A673 (cell line): ENCODE results near the gene WFS1. TPM values are rescaled to one million over a fixed set of nuclear protein-coding genes. Genes with fewer than 3 reads are reported as not detected.

Experiments used
- BruUV-seq: library from RNA; stranded (reverse); fragments of 400-500 nt; replicated peaks from 2 replicates; lab custom pipeline; 2021; lab: Mats Ljungman, UMichigan
- CTCF ChIA-PET: fragments of 300-600 bp; sonication (Branson Sonifier 250); formaldehyde crosslinking; loops from one replicate; lab custom pipeline; 2022; ENCODE audit warnings: antibody characterized with exemption; lab: Charles Lee
- POLR2A ChIA-PET: fragments of 300-600 bp; sonication (Branson Sonifier 250); formaldehyde crosslinking; loops from one replicate; lab custom pipeline; 2022; ENCODE audit warnings: antibody characterized with exemption; ENCODE audit not compliant: low non-redundant PET; lab: Charles Lee
- DNase-seq: peaks from one replicate; pipeline ENCODE4 v3.0.0-alpha.2; 2015; ENCODE audit warnings: low spot score
- H3K27ac ChIP-seq: fragments of 200-600 bp; sonication (generic); 2 replicates; pipeline ENCODE4 v1.5.1; 2016; ENCODE audit warnings: mixed run types, low read depth, mild to moderate bottlenecking, mixed read lengths, antibody characterized with exemption, low read length; ENCODE audit not compliant: poor library complexity, severe bottlenecking
- H3K27me3 ChIP-seq: fragments of 200-600 bp; sonication (generic); replicated peaks from 2 replicates; pipeline ENCODE4 v1.6.1; 2017; ENCODE audit warnings: mixed run types, low read depth, mild to moderate bottlenecking, mixed read lengths, antibody characterized with exemption, low read length; ENCODE audit not compliant: insufficient read depth, poor library complexity
- H3K36me3 ChIP-seq: fragments of 200-600 bp; sonication (generic); 2 replicates; pipeline ENCODE4 v1.6.1; 2016; ENCODE audit warnings: mixed run types, mild to moderate bottlenecking, mixed read lengths, antibody characterized with exemption, low read length; ENCODE audit not compliant: insufficient read depth, poor library complexity, severe bottlenecking
- H3K4me1 ChIP-seq: fragments of 200-600 bp; sonication (generic); 2 replicates; pipeline ENCODE4 v1.6.1; 2017; ENCODE audit warnings: mixed run types, mild to moderate bottlenecking, mixed read lengths, antibody characterized with exemption, low read length; ENCODE audit not compliant: insufficient read depth, poor library complexity, severe bottlenecking
- H3K4me3 ChIP-seq: fragments of 200-600 bp; sonication (generic); 2 replicates; pipeline ENCODE4 v1.5.1; 2016; ENCODE audit warnings: low read depth, mixed run types, mild to moderate bottlenecking, mixed read lengths, low read length; ENCODE audit not compliant: poor library complexity, severe bottlenecking
- H3K9me3 ChIP-seq: fragments of 200-600 bp; sonication (generic); 2 replicates; pipeline ENCODE4 v1.6.1; 2016; ENCODE audit warnings: mixed run types, low read depth, mild to moderate bottlenecking, mixed read lengths, antibody characterized with exemption, low read length; ENCODE audit not compliant: poor library complexity, severe bottlenecking
- EZH2 ChIP-seq: fragments of 200-600 bp; sonication (generic); IDR thresholded peaks from 2 replicates; pipeline ENCODE4 v1.6.1; 2017; ENCODE audit warnings: borderline replicate concordance, low read depth, mild to moderate bottlenecking, mixed read lengths, antibody characterized with exemption, low read length; ENCODE audit not compliant: poor library complexity, severe bottlenecking
- intact Hi-C: fragments of 100-400 bp; cut with micrococcal nuclease; formaldehyde crosslinking; loops from one replicate; pipeline ENCODE4 v1.10.0; 2022; ENCODE audit not compliant: unreplicated experiment
- total RNA-seq: library from RNA; stranded (reverse); gene quantifications from 2 replicates; pipeline ENCODE4 v1.2.3, GENCODE V29; 2021
- TF ChIP-seq, protein P1 (sequence below): fragments of 300-800, 200-600 bp; sonication (generic); conservative IDR thresholded peaks from 2 replicates; pipeline ENCODE4 v1.5.1; 2017; ENCODE audit warnings: low read depth, mild to moderate bottlenecking, antibody characterized with exemption, low read length, moderate library complexity, mixed read lengths

WFS1 gene
- total RNA-seq, 1 experiment from 2014 or later: 14.0 TPM

DNA sequence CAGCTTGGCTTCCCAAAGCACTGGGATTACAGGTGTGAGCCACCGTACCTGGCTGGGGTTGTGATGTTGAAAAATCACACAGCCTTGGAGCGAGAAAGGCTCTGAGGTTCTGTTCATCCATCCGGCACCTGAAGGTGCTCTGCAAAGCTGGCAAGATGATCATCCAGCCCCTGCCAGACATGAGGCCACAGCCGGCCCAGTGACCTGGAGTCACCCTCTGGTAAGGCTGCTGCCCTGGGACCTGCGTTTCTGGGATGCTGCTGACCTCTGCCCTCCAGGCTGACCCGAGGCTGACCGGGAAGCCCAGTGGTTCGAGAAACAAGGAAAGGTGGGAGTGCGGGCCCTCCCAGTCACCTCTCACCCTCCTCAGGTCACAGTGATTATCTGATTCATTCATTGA lies 13.5 kb upstream of the WFS1 start:
- Histone ChIP-seq H3K27me3 (peaks cover 4% of the 10 kb centered on the region), H3K4me3 (no peak overlapping the region), H3K4me1 (no peaks in the 10 kb centered on the region), H3K9me3 (no peaks in the 10 kb centered on the region), H3K27ac (no peak overlapping the region), H3K36me3 (no peaks in the 10 kb centered on the region)
- ChIA-PET CTCF (no interaction called here), POLR2A (no interaction called here)
- TF ChIP-seq, protein P1, sequence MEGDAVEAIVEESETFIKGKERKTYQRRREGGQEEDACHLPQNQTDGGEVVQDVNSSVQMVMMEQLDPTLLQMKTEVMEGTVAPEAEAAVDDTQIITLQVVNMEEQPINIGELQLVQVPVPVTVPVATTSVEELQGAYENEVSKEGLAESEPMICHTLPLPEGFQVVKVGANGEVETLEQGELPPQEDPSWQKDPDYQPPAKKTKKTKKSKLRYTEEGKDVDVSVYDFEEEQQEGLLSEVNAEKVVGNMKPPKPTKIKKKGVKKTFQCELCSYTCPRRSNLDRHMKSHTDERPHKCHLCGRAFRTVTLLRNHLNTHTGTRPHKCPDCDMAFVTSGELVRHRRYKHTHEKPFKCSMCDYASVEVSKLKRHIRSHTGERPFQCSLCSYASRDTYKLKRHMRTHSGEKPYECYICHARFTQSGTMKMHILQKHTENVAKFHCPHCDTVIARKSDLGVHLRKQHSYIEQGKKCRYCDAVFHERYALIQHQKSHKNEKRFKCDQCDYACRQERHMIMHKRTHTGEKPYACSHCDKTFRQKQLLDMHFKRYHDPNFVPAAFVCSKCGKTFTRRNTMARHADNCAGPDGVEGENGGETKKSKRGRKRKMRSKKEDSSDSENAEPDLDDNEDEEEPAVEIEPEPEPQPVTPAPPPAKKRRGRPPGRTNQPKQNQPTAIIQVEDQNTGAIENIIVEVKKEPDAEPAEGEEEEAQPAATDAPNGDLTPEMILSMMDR: no peak
- no peak for TF ChIP-seq EZH2
- no TSS peak for BruUV-seq
- intact Hi-C loops: no loop called here
- no peak for DNase-seq

GRCh38 chr4:6257247-6258025 lies 12.2 kb upstream of the WFS1 start:
- no peak for TF ChIP-seq EZH2
- TF ChIP-seq, protein P1: no peak
- no peaks in the 10 kb centered on the region for H3K4me1 ChIP-seq
- intact Hi-C loops: no loop called here
- peaks cover 4% of the 10 kb centered on the region for H3K27me3 ChIP-seq
- BruUV-seq: no TSS peak
- CTCF ChIA-PET: no interaction called here
- H3K27ac ChIP-seq: no peak overlapping the region
- no peak for DNase-seq
- POLR2A ChIA-PET: no interaction called here
- no peaks in the 10 kb centered on the region for H3K36me3 ChIP-seq
- no peak overlapping the region for H3K4me3 ChIP-seq
- no peaks in the 10 kb centered on the region for H3K9me3 ChIP-seq

- no peaks in the 10 kb centered on the region for H3K9me3 ChIP-seq
- BruUV-seq: no TSS peak
- H3K27ac ChIP-seq: no peak overlapping the region
- no peaks in the 10 kb centered on the region for H3K36me3 ChIP-seq
- TF ChIP-seq, protein P1: no peak
- TF ChIP-seq EZH2: no peak
- no peak overlapping the region for H3K4me3 ChIP-seq
- intact Hi-C loops: no loop called here
- H3K4me1 ChIP-seq: no peaks in the 10 kb centered on the region
- CTCF ChIA-PET: no interaction called here
- peaks cover 4% of the 10 kb centered on the region for H3K27me3 ChIP-seq
- POLR2A ChIA-PET: no interaction called here
- DNase-seq: no peak
Measured at GRCh38 chr4:6258026-6258360, 11.7 kb upstream of the WFS1 start.
